Measurements from ENCODE around the gene DNMT1.

DNA sequence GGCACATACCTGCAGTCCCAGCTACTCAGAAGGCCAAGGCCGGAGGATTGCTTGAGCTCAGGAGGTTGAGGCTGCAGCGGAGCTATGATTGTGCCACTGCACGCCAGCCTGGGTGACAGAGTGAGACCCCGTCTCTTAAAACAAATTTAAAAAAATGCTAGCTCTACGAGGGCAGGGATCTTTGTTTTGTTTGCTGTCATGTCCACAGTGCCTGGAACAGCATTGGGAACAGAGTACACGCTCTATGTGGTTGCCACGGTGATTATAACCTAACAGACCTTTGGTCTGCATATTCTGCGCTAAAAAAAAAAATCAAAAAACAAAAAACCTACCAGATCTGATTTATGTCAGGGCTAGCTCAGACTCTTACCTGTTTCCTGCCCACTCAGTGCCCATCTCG lies 110.8 kb downstream of the DNMT1 start:
- TF ChIP-seq TAF1 (IDR thresholded peaks at IDR 0.05; ENCODE audit: borderline replicate concordance, low read depth, low read length) (no peak), CHD2 (IDR thresholded peaks at IDR 0.05; ENCODE audit: low read length, partially characterized antibody) (no peak), SMC3 (IDR thresholded peaks at IDR 0.05; ENCODE audit: low read depth, low read length) (no peak), MXI1 (IDR thresholded peaks at IDR 0.05; ENCODE audit: low read depth, low read length) (no peak), MEF2A (IDR thresholded peaks at IDR 0.05; ENCODE audit: borderline replicate concordance, low read depth) (no peak), JUND (IDR thresholded peaks at IDR 0.05) (no peak), RAD21 (IDR thresholded peaks at IDR 0.05; ENCODE audit: low read length) (no peak), POLR2AphosphoS5 (IDR thresholded peaks at IDR 0.05; ENCODE audit: low read depth, low read length) (no peak), FOXM1 (IDR thresholded peaks at IDR 0.05; ENCODE audit: low read depth) (no peak)
- TF ChIP-seq, protein P1, sequence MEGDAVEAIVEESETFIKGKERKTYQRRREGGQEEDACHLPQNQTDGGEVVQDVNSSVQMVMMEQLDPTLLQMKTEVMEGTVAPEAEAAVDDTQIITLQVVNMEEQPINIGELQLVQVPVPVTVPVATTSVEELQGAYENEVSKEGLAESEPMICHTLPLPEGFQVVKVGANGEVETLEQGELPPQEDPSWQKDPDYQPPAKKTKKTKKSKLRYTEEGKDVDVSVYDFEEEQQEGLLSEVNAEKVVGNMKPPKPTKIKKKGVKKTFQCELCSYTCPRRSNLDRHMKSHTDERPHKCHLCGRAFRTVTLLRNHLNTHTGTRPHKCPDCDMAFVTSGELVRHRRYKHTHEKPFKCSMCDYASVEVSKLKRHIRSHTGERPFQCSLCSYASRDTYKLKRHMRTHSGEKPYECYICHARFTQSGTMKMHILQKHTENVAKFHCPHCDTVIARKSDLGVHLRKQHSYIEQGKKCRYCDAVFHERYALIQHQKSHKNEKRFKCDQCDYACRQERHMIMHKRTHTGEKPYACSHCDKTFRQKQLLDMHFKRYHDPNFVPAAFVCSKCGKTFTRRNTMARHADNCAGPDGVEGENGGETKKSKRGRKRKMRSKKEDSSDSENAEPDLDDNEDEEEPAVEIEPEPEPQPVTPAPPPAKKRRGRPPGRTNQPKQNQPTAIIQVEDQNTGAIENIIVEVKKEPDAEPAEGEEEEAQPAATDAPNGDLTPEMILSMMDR (IDR thresholded peaks at IDR 0.05): no peak
- TF ChIP-seq, protein P2, sequence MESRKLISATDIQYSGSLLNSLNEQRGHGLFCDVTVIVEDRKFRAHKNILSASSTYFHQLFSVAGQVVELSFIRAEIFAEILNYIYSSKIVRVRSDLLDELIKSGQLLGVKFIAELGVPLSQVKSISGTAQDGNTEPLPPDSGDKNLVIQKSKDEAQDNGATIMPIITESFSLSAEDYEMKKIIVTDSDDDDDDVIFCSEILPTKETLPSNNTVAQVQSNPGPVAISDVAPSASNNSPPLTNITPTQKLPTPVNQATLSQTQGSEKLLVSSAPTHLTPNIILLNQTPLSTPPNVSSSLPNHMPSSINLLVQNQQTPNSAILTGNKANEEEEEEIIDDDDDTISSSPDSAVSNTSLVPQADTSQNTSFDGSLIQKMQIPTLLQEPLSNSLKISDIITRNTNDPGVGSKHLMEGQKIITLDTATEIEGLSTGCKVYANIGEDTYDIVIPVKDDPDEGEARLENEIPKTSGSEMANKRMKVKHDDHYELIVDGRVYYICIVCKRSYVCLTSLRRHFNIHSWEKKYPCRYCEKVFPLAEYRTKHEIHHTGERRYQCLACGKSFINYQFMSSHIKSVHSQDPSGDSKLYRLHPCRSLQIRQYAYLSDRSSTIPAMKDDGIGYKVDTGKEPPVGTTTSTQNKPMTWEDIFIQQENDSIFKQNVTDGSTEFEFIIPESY (IDR thresholded peaks at IDR 0.05; ENCODE audit: borderline replicate concordance, low read depth): no peak
- TF ChIP-seq, protein P3, sequence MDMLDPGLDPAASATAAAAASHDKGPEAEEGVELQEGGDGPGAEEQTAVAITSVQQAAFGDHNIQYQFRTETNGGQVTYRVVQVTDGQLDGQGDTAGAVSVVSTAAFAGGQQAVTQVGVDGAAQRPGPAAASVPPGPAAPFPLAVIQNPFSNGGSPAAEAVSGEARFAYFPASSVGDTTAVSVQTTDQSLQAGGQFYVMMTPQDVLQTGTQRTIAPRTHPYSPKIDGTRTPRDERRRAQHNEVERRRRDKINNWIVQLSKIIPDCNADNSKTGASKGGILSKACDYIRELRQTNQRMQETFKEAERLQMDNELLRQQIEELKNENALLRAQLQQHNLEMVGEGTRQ (IDR thresholded peaks at IDR 0.05; ENCODE audit: borderline replicate concordance, low read depth, low read length): no peak

Measured in SK-N-SH (cell line).